ENCODE results near the gene S1PR2.

- TF ChIP-seq POLR2AphosphoS5 (IDR thresholded peaks at IDR 0.05) (no peak), CTCF (IDR thresholded peaks at IDR 0.05) (no peak)
These were observed 6.8 kb downstream of the S1PR2 start for GRCh38 chr19:10224337-10224736.
